OCI-LY7 (cell line): ENCODE results near the gene KRT3. TPM values are rescaled to one million over a fixed set of nuclear protein-coding genes. Genes with fewer than 3 reads are reported as not detected.

Source experiments
- BruUV-seq: library from RNA; stranded (reverse); fragments of 400-500 nt; replicated peaks from 2 replicates; lab custom pipeline; 2021; lab: Mats Ljungman, UMichigan
- CTCF ChIA-PET: fragments of 300-600 bp; sonication (Branson Sonifier 250); formaldehyde crosslinking; loops from one replicate; lab custom pipeline; 2022; ENCODE audit warnings: antibody characterized with exemption; ENCODE audit not compliant: unreplicated experiment; lab: Charles Lee
- POLR2A ChIA-PET: fragments of 300-600 bp; sonication (Branson Sonifier 250); formaldehyde crosslinking; loops from one replicate; lab custom pipeline; 2022; ENCODE audit warnings: antibody characterized with exemption; lab: Charles Lee
- DNase-seq: peaks from one replicate; pipeline ENCODE4 v3.0.0-alpha.2; 2015; ENCODE audit warnings: low spot score
- H2AFZ ChIP-seq: fragments of 200-600 bp; sonication (generic), shearing (Covaris generic); 2 replicates; pipeline ENCODE4 v1.6.1; 2014; ENCODE audit warnings: mild to moderate bottlenecking, antibody characterized with exemption, low read length, moderate library complexity
- H3K27ac ChIP-seq: fragments of 200-600 bp; sonication (generic); 2 replicates; pipeline ENCODE4 v1.5.1; 2014; ENCODE audit warnings: mixed run types, low read depth, mild to moderate bottlenecking, moderate library complexity, low read length, inconsistent platforms; ENCODE audit not compliant: poor library complexity, severe bottlenecking
- H3K36me3 ChIP-seq: fragments of 200-600 bp; sonication (generic); 2 replicates; pipeline ENCODE4 v1.6.1; 2014; ENCODE audit warnings: mild to moderate bottlenecking, antibody characterized with exemption, low read length, moderate library complexity, mixed read lengths; ENCODE audit not compliant: insufficient read depth
- H3K4me1 ChIP-seq: fragments of 200-600 bp; sonication (generic); 2 replicates; pipeline ENCODE4 v1.5.1; 2014; ENCODE audit warnings: mild to moderate bottlenecking, low read length; ENCODE audit not compliant: insufficient read depth, poor library complexity, severe bottlenecking
- H3K4me2 ChIP-seq: fragments of 200-600 bp; sonication (generic); 2 replicates; pipeline ENCODE4 v1.6.1; 2014; ENCODE audit warnings: mild to moderate bottlenecking, low read length
- H3K4me3 ChIP-seq: fragments of 200-600 bp; sonication (generic); 2 replicates; pipeline ENCODE4 v1.5.1; 2014; ENCODE audit warnings: mild to moderate bottlenecking, low read depth, low read length; ENCODE audit not compliant: poor library complexity, severe bottlenecking
- H3K79me2 ChIP-seq: fragments of 200-600 bp; sonication (generic); 2 replicates; pipeline ENCODE4 v1.6.1; 2016; ENCODE audit warnings: low read depth, mild to moderate bottlenecking, low read length, moderate library complexity, mixed read lengths; ENCODE audit not compliant: insufficient read depth
- H3K9me2 ChIP-seq: fragments of 200-600 bp; sonication (generic); 2 replicates; pipeline ENCODE4 v1.6.1; 2016; ENCODE audit warnings: mild to moderate bottlenecking, low read length, mixed read lengths; ENCODE audit not compliant: insufficient read depth
- H3K9me3 ChIP-seq: fragments of 200-600 bp; sonication (generic); 2 replicates; pipeline ENCODE4 v1.6.1; 2014; ENCODE audit warnings: mild to moderate bottlenecking, mixed run types, low read length, mixed read lengths
- H4K20me1 ChIP-seq: fragments of 200-600 bp; sonication (generic); 2 replicates; pipeline ENCODE4 v1.6.1; 2014; ENCODE audit warnings: mild to moderate bottlenecking, antibody characterized with exemption, low read length, moderate library complexity, mixed read lengths; ENCODE audit not compliant: insufficient read depth
- CTCF ChIP-seq: fragments of 200-600 bp; sonication (generic); conservative IDR thresholded peaks from 2 replicates; pipeline ENCODE4 v1.5.1; 2014; ENCODE audit warnings: mild to moderate bottlenecking, antibody characterized with exemption, low read length, moderate library complexity, mixed read lengths
- EZH2phosphoT487 ChIP-seq: fragments of 200-600 bp; sonication (generic); IDR thresholded peaks from 2 replicates; pipeline ENCODE4 v1.6.1; 2018; ENCODE audit warnings: low read depth, borderline replicate concordance, mild to moderate bottlenecking, mixed run types, antibody characterized with exemption, low read length, moderate library complexity, mixed read lengths
- intact Hi-C: fragments of 100-400 bp; cut with micrococcal nuclease; formaldehyde crosslinking; loops from one replicate; pipeline ENCODE4 v1.10.0; 2022; ENCODE audit not compliant: unreplicated experiment
- total RNA-seq, 2 experiments: library from RNA; depleted of rRNA in 1 of 2; stranded (reverse); fragments of >200 nt in 1 of 2; shearing (Covaris generic) in 1 of 2; gene quantifications; 2 replicates each; pipeline ENCODE4 v1.2.3, GENCODE V29; 2014 to 2022

KRT3 gene
- total RNA-seq, 2 experiments from 2014 or later = not detected

GRCh38 chr12:52839436-52840105 lies 43.7 kb upstream of the KRT3 start:
- intact Hi-C loops = no loop called here
- no peak overlapping the region for H3K4me2 ChIP-seq
- H3K9me2 ChIP-seq = no peaks in the 10 kb centered on the region
- no peak for DNase-seq
- no peaks in the 10 kb centered on the region for H3K9me3 ChIP-seq
- no peak for TF ChIP-seq CTCF
- TF ChIP-seq EZH2phosphoT487 = no peak
- POLR2A ChIA-PET = interaction anchor here (0.6 to 1.0 kb wide), 2 partner anchors 37 to 362 kb away, joined by 3 to 4 read pairs; no protein-coding TSS in a partner anchor
- H3K27ac ChIP-seq = no peak overlapping the region
- no peaks in the 10 kb centered on the region for H3K36me3 ChIP-seq
- H4K20me1 ChIP-seq = no peaks in the 10 kb centered on the region
- CTCF ChIA-PET = no interaction called here
- no TSS peak for BruUV-seq
- no peaks in the 10 kb centered on the region for H3K4me1 ChIP-seq
- no peak overlapping the region for H3K4me3 ChIP-seq
- H3K79me2 ChIP-seq = no peaks in the 10 kb centered on the region
- no peak overlapping the region for H2AFZ ChIP-seq

GRCh38 chr12:52838609-52839435 lies 42.9 kb upstream of the KRT3 start:
- POLR2A ChIA-PET = interaction anchor here (0.7 kb wide), 1 partner anchor 43 kb away, joined by 3 read pairs; no protein-coding TSS in a partner anchor
- Histone ChIP-seq H3K79me2 (no peaks in the 10 kb centered on the region), H2AFZ (no peak overlapping the region), H3K9me2 (no peaks in the 10 kb centered on the region), H3K27ac (no peak overlapping the region), H3K9me3 (no peaks in the 10 kb centered on the region), H3K36me3 (no peaks in the 10 kb centered on the region), H3K4me3 (no peak overlapping the region), H3K4me2 (no peak overlapping the region), H4K20me1 (no peaks in the 10 kb centered on the region), H3K4me1 (no peaks in the 10 kb centered on the region)
- intact Hi-C loops = no loop called here
- TF ChIP-seq EZH2phosphoT487 (no peak), CTCF (no peak)
- DNase-seq = no peak
- CTCF ChIA-PET = no interaction called here
- BruUV-seq = no TSS peak
